SH-SY5Y (cell line): ENCODE measurements around the gene UBA7.

Experiments
- GATA2 ChIP-seq: IDR thresholded peaks from 2 replicates; pipeline ENCODE4 v1.6.1; 2011; ENCODE audit warnings: mild to moderate bottlenecking, low read depth, low read length
- GATA3 ChIP-seq: IDR thresholded peaks from 2 replicates; pipeline ENCODE4 v1.6.1; 2011; ENCODE audit warnings: low read depth, mild to moderate bottlenecking, low read length, moderate library complexity

DNA sequence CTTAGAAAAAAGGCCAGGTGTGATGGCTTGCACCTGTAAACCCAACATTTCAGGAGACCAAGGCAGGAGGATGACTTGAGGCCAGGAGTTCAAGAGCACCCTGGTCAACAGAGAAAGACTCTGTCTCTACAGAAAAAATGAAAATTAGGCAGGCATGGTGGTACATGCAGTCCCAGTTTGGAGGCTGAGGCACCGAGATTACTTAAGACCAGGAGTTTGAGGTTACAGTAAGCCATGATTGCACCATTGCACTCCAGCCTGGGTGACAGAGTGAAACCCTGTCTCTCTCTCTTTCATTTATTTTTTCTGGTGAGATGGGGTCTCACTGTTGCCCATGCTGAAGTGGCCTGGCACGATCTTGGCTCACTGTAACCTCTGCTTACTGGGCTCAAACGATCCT is 52.1 kb downstream of the UBA7 start:
- TF ChIP-seq GATA2: no peak
- no peak for TF ChIP-seq GATA3
